ENCODE measurements around the gene GABRG3.
A peak's percentile ranks its signal among the peaks of the same experiment; 100 is the strongest.

The GABRG3 gene

GRCh38 chr15:27512281-27513001 is 541.5 kb downstream of the GABRG3 start:
- Histone ChIP-seq H3K9me3 (ENCODE audit: severe bottlenecking) (peaks cover 16% of the 10 kb centered on the region), H3K27ac (ENCODE audit: poor library complexity, severe bottlenecking) (no peak overlapping the region), H3K36me3 (ENCODE audit: low read depth) (no peaks in the 10 kb centered on the region), H3K27me3 (ENCODE audit: insufficient read depth, poor library complexity, severe bottlenecking) (no peaks in the 10 kb centered on the region), H3K4me1 (ENCODE audit: insufficient read depth, poor library complexity, severe bottlenecking) (no peaks in the 10 kb centered on the region), H3K4me3 (ENCODE audit: severe bottlenecking) (no peak overlapping the region)
- ATAC-seq (ENCODE audit: low read depth) (peak; percentile 48; the same call in 2 of the 3 replicates), DNase-seq (ENCODE audit: low spot score) (no peak)
- TF ChIP-seq CTCF (IDR thresholded peaks at IDR 0.05; ENCODE audit: poor library complexity, severe bottlenecking): no peak

GRCh38 chr15:27514526-27514925 is 543.5 kb downstream of the GABRG3 start:
- Histone ChIP-seq H3K27ac (ENCODE audit: poor library complexity, severe bottlenecking) (no peak overlapping the region), H3K4me3 (ENCODE audit: severe bottlenecking) (no peak overlapping the region), H3K4me1 (ENCODE audit: insufficient read depth, poor library complexity, severe bottlenecking) (no peaks in the 10 kb centered on the region), H3K36me3 (ENCODE audit: low read depth) (no peaks in the 10 kb centered on the region), H3K9me3 (ENCODE audit: severe bottlenecking) (peaks cover 3% of the 10 kb centered on the region), H3K27me3 (ENCODE audit: insufficient read depth, poor library complexity, severe bottlenecking) (no peaks in the 10 kb centered on the region)
- TF ChIP-seq CTCF (IDR thresholded peaks at IDR 0.05; ENCODE audit: poor library complexity, severe bottlenecking): no peak
- ATAC-seq (ENCODE audit: low read depth) (peak; percentile 67; the same call in 2 of the 3 replicates), DNase-seq (ENCODE audit: low spot score) (no peak)

GRCh38 chr15:27527490-27528067 is 556.6 kb downstream of the GABRG3 start:
- DNase-seq (ENCODE audit: low spot score) (no peak), ATAC-seq (ENCODE audit: low read depth) (no peak)
- Histone ChIP-seq H3K27me3 (ENCODE audit: insufficient read depth, poor library complexity, severe bottlenecking) (no peaks in the 10 kb centered on the region), H3K9me3 (ENCODE audit: severe bottlenecking) (no peaks in the 10 kb centered on the region), H3K4me3 (ENCODE audit: severe bottlenecking) (no peak overlapping the region), H3K4me1 (ENCODE audit: insufficient read depth, poor library complexity, severe bottlenecking) (no peaks in the 10 kb centered on the region), H3K36me3 (ENCODE audit: low read depth) (no peaks in the 10 kb centered on the region), H3K27ac (ENCODE audit: poor library complexity, severe bottlenecking) (no peak overlapping the region)
- peak; percentile 22 for TF ChIP-seq CTCF (IDR thresholded peaks at IDR 0.05; ENCODE audit: poor library complexity, severe bottlenecking)

GRCh38 chr15:27529399-27529798 is 558.4 kb downstream of the GABRG3 start:
- ATAC-seq (ENCODE audit: low read depth) (no peak), DNase-seq (ENCODE audit: low spot score) (no peak)
- H3K4me1 ChIP-seq (ENCODE audit: insufficient read depth, poor library complexity, severe bottlenecking): no peaks in the 10 kb centered on the region
- no peaks in the 10 kb centered on the region for H3K36me3 ChIP-seq (ENCODE audit: low read depth)
- no peak overlapping the region for H3K27ac ChIP-seq (ENCODE audit: poor library complexity, severe bottlenecking)
- TF ChIP-seq CTCF (IDR thresholded peaks at IDR 0.05; ENCODE audit: poor library complexity, severe bottlenecking): no peak
- no peak overlapping the region for H3K4me3 ChIP-seq (ENCODE audit: severe bottlenecking)
- peaks cover 3% of the 10 kb centered on the region for H3K9me3 ChIP-seq (ENCODE audit: severe bottlenecking)
- H3K27me3 ChIP-seq (ENCODE audit: insufficient read depth, poor library complexity, severe bottlenecking): no peaks in the 10 kb centered on the region

- no peaks in the 10 kb centered on the region for H3K4me1 ChIP-seq (ENCODE audit: insufficient read depth, poor library complexity, severe bottlenecking)
- H3K27me3 ChIP-seq (ENCODE audit: insufficient read depth, poor library complexity, severe bottlenecking): no peaks in the 10 kb centered on the region
- no peak overlapping the region for H3K4me3 ChIP-seq (ENCODE audit: severe bottlenecking)
- H3K36me3 ChIP-seq (ENCODE audit: low read depth): no peaks in the 10 kb centered on the region
- H3K27ac ChIP-seq (ENCODE audit: poor library complexity, severe bottlenecking): no peak overlapping the region
- ATAC-seq (ENCODE audit: low read depth): no peak
- peaks cover 3% of the 10 kb centered on the region for H3K9me3 ChIP-seq (ENCODE audit: severe bottlenecking)
- no peak for DNase-seq (ENCODE audit: low spot score)
- no peak for TF ChIP-seq CTCF (IDR thresholded peaks at IDR 0.05; ENCODE audit: poor library complexity, severe bottlenecking)
Observed at GRCh38 chr15:27530994-27531393, 560.0 kb downstream of the GABRG3 start.

Data from RWPE2 (cell line).